Activated CD8-positive, alpha-beta memory T cell treated with anti-CD3 and anti-CD28 coated beads, Interleukin-2, amount 50 U/mL, for 24 hours (primary cell): ENCODE results near the gene DOCK3.
"Not testable (repeated sequence)": the region's sequence is repeated elsewhere in the genome, so short reads cannot be mapped to it uniquely, and the experiment has no call there.

ENCODE experiments used
- DNase-seq: peaks from one replicate; pipeline ENCODE4 v3.0.0-alpha.2; 2020; ENCODE audit errors: extremely low read depth

Gene DOCK3

GRCh38 chr3:51102396-51102795 lies 427.7 kb downstream of the DOCK3 start:
- DNase-seq: no peak

DNA sequence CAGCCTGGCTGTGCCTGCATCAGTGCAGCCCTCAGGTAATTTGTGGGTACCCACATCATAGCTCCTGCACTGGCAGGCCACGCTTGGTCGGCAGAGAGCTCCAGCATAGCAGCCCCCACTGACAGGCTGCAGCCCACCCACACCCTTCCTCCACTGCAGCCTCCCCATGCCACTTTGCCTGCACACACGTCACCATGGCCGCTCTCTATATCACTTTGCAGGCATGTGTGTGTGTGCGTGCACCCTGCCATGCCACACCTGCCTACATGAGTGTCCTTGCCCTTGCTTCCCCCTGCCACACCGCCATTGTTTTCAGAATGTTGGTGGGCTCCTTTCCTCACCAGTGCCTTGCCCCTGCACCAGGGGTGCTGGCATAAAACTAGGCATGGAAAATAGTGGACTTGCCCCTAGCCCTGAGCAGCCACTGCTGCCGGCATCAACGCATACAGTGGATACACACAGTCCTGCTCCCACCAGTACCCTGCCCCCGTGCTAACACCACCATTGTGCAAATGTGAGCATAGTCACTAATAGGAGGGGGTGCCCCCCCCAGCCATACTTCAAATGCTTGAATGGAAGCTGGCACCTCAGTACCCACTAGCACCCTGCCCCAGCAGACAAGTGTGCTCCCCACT lies 431.6 kb downstream of the DOCK3 start:
- no peak for DNase-seq

GRCh38 chr3:51110586-51110985 lies 435.9 kb downstream of the DOCK3 start:
- no peak for DNase-seq

DNA sequence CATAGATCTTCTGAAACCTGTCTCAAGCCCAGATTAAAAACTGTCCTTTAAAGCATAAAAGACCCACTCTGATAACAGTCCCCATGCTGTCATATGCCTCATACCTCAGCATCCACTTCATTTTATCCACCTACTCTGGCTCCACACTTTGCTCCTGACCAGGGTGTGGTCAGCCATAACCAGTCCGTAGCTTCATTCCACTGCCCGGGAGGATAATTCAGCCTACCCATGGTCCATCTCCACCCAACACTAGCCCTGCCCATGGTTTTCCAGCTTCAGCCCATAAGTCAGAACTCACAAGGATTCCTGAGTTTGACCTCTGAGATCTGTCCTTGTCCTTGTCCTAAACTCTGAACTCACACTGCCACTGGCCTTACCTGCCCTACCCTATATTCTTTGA lies 448.2 kb downstream of the DOCK3 start:
- no peak for DNase-seq

- no peak for DNase-seq
These were observed 448.8 kb downstream of the DOCK3 start for GRCh38 chr3:51123531-51123930.

DNA sequence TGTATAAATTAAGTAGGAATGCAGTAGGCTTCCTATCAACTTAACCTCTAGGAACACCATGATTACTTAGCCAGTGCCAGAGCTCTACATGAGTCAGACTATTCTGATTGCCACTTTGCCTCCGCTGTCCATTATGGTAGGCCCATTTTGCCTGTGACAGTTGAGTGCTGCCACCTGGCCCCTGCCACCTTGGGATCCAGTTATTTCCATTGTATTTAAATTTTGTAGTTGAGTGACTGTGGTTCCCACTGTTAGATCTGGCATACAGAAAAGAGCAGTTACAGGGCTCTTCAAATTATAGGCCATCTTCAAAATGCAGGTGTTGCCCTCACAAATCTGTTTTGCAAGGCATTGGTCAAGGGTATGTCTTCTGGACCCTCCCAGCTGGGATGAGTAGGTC lies 456.9 kb downstream of the DOCK3 start:
- not testable (repeated sequence) for DNase-seq

DNA sequence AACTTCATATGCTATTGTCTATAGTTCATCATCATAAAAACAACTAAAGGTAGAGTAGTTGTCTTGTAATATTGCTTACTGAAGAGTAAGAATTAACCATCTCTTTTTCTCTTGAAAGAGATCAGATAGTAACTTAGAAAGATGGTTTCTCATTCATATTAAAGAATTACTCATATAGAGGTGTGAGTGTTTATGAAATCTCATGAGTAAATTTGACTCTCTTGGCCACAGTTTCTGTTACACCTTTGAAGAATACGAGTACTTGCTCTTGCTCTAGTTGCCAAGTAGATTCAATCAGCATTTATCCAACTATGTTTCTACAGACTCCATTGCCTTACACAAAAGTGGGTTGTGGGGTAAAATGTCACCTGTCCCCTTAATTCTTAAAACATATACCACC lies 463.0 kb downstream of the DOCK3 start:
- no peak for DNase-seq

DNA sequence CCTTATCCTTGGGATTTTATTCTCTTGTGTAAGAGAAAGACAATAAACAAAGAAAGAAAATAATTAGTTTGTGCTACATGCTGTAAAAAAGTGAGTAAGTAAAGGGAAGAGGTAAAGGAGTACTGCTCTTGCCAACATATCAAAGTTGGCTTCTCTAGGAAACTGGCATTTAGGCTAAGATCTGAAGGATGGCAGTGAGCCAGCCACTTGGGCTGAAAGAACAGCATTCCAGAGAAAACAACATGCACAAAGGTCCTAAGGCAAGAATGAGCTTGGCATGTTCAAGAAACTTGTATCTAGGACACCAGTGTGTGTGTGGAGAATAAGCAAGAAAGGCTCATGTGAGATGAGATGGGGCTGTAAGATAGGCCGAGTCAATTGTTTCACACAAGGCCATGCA lies 464.9 kb downstream of the DOCK3 start:
- no peak for DNase-seq

- DNase-seq: no peak
These were observed 466.8 kb downstream of the DOCK3 start for GRCh38 chr3:51141573-51141972.

- no peak for DNase-seq
These were observed 471.3 kb downstream of the DOCK3 start for GRCh38 chr3:51145811-51146585.

DNA sequence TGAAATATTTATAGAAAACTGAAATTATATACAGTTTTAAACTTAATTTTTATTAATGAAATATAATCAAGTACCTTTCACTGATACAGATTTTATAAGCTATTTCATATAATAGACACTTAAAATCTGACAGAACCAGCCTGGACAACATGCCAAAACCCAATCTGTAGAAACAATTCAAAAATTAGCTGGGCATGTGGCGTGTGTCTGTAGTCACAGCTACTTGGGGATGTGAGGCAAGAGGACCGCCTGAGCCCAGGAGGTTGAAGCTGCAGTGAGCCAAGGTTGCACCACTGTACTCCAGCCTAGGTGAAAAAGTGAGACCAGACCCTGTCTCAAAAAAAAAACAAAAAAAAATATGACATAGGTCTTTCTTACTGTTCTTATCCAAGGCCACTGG lies 472.1 kb downstream of the DOCK3 start:
- DNase-seq: no peak

DNA sequence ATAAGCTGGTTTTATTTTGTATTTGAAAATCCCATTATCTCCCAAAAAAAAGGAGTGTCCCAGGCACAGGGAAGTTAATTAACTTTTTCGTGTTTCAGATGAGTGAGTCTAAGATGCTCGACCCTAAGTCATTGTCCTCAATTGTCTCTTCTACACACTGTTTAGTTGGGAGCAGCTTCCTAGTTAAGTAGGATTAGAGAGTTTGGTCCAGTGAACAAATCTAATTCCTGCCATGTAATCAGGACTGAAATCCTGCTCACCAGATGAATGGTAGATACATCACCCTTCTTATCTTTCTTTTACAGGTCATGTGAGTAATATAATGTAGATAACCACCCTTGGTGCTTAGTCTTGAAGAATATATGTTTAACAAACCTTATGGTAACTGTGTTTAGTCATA lies 481.4 kb downstream of the DOCK3 start:
- DNase-seq: no peak

- no peak for DNase-seq
These were observed 488.3 kb downstream of the DOCK3 start for GRCh38 chr3:51163051-51163450.

- DNase-seq: no peak
These were observed 499.0 kb downstream of the DOCK3 start for GRCh38 chr3:51173518-51174271.

- no peak for DNase-seq
These were observed 502.2 kb downstream of the DOCK3 start for GRCh38 chr3:51176923-51177322.

DNA sequence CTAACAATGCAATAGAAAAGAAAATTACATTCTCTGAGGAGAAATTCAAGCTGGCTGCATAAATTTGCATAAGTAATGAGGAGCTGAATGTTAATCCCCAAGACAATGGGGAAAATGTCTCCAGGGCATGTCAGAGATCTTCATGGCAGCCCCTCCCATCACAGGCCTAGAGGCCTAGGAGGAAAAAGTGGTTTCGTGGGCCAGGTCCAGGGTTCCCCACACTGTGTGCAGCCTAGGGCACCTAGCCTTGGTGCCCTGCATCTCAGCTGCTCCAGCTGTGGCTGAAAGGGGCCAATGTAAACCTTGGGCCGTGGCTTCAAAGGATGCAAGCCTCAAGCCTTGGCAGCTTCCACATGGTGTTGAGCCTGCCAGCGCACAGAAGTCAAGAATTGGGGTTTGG lies 511.7 kb downstream of the DOCK3 start:
- DNase-seq: not testable (repeated sequence)

DNA sequence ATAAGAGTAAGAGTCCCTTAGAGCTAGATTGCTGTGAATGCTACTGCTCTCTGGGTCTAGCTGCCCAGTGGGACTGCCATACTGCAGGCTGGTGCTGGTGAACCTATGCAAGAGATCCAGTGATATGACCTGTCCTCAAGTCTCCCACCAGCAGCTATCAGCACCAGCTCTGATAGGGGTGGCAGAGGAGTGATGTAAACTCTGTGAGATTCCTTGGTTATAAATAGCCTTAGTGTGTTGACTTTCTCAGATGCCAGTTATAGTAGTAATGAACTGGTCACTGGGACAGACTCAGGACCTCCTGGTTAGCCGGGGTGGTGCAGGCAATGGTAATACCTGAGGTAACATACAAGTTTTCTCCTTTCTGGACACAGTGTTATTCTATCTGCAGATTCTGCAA lies 515.5 kb downstream of the DOCK3 start:
- no peak for DNase-seq

DNA sequence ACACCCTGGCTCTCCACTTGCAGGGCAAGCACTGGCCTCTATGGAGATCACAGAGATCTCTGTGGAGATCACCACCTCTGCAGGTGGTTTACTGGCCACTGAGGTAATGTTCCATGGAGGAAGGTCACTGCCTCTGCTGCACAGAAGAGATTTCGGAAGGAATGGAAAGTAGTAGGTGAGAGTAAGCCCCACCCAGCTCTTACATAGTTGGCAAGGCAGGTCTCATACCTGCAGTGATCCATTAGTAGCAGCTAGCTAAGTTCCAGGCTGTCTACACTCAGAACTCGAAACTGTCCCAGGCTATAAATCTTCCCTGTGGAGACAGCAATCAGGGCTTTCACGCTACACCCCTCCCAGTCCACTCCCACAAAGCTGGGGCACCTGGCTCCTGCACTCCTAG lies 516.1 kb downstream of the DOCK3 start:
- DNase-seq: no peak

DNA sequence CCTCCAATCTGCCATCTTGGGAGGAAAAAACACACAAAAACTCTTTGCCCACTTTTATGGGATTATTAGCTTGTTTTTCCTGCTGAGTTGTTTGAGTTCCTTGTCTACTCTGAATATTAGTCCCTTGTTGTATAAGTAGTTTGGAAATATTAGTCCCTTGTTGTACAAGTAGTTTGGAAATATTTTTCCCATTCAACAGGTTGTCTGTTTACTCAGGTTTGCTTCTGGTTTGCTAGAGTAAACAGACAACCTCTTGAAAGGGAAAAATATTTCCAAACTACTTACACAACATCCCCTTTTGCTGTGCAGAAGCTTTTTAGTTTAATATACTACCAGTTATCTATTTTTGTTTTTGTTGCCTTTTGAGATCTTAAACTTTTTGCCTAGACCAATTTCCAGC lies 517.0 kb downstream of the DOCK3 start:
- no peak for DNase-seq

DNA sequence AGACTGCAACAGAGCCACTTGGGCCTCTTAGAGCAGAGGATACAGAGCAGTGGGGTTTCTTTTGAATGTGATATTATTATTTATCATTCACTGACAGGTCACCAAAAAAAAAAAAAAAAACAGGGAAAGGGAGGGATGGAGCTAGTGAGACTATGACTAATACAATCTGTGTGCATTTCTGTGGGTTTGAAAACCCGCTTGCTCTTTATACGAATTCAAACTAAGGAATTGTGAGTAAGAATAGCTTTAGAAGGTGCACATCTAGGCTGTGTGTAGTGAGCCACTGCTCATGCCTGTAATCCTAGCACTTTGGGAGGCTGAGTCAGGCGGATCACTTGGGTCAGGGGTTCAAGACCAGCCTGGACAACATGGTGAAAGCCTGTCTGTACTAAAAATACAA lies 523.8 kb downstream of the DOCK3 start:
- no peak for DNase-seq

DNA sequence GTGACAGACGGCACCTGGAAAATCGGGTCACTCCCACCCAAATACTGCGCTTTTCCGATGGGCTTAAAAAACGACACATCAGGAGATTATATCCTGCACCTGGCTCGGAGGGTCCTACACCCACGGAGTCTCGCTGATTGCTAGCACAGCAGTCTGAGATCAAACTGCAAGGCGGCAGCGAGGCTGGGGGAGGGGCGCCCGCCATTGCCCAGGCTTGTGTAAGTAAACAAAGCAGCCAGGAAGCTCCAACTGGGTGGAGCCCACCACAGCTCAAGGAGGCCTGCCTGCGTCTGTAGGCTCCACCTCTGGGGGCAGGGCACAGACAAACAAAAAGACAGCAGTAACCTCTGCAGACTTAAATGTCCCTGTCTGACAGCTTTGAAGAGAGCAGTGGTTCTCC lies 524.6 kb downstream of the DOCK3 start:
- not testable (repeated sequence) for DNase-seq

- DNase-seq: no peak
These were observed 541.6 kb downstream of the DOCK3 start for GRCh38 chr3:51216291-51216690.

GRCh38 chr3:51221959-51222358 lies 547.2 kb downstream of the DOCK3 start:
- DNase-seq: no peak
